Medulla oblongata (tissue), 1 donor: ENCODE data around the gene ENTPD1.

ENCODE experiments used
- DNase-seq: peaks from one replicate; pipeline ENCODE4 v3.0.0-alpha.2; 2015; ENCODE audit errors: extremely low spot score

ENTPD1 gene

GRCh38 chr10:95832216-95833041 is 76.5 kb downstream of the ENTPD1 start:
- no peak for DNase-seq

DNA sequence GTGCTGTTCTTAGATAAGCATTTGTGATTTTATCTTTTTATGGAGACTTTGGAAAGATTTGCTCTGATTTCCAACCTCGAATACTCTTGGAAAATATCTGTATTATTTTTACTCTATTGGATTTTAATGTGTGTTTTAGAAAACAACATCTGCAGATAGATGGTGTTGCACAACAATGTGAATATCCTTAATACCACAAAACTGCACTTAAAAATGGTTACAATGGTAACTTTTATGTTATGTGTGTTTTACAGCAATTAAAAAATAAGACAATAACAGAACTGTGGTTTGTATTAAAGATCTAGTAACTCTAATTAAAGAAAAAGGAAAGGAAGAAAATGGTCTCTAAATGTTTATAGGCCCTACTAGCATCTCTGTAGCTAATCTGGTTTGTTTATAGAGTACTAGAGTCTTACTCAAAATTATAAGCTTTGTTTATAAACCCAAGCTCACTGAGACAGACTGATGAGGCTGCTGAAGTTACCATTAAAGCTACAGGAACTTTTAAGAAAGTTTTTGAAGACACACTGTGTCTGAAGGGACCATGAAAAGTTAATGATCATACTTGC is 77.2 kb downstream of the ENTPD1 start:
- DNase-seq, result no peak

DNA sequence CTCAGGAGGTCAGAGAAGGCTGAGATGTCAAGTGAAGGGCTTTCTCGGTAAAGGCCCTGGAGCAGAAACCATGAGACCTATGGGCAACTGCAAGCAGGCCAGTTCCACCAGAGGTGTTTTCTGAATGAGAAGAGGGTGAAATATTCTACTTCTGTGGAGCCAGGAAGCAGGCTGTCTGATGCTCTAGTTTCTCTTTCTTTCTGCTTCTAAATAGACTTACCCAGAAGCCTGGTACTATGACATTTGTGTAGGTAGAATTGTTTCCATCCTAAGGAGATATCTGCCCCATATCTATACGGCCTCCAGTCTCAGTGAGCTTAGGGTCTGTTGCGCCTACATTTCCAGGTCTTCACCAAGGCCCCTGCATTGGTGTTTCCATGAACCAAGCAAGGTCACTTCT is 78.4 kb downstream of the ENTPD1 start:
- DNase-seq, result no peak

DNA sequence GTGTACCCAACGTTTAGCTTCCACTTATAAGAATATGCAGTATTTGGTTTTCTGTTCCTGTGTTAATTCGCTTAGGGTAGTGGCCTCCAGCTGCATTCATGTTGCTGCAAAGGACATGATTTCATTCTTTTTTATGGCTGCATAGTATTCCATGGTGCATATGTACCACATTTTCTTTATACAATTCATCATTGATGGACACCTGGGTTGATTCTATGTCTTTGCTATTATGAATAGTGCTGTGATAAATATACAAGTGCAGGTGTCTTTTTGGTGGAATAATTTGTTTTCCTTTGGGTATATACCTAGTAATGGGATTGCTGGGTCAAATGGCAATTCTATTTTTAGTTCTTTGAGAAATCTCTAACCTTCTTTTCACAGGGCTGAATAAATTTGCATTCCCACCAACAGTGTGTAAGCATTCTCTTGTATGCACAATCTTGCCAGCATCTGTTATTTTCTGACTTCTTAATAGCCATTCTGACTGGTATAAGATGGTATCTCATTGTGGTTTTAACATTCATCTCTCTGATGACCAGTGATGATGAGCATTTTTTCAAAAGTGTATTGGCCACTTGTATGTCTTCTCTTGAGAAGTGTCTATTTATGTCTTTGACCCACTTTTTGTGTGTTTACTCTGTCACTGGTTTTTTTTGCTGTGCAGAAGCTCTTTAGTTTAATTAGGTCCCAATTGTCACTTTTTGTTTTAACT is 79.3 kb downstream of the ENTPD1 start:
- DNase-seq, result no peak

DNA sequence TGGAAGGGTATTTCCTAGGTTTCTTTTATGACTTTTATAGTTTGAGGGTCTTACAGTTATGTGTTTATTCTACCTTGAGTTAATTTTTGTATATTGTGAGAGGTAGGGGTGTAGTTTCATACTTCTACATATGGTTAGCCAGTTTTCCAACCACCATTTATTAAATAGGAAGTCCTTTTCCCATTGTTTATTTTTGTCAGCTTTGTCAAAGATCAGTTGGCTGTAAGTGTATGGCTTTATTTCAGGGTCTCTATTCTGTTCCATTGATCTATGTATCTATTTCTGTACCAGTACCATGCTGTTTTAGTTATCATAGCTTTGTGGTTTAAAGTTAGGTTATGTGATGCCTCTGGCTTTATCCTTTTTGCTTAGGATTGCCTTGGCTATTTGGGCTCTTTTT is 79.9 kb downstream of the ENTPD1 start:
- no peak for DNase-seq

DNA sequence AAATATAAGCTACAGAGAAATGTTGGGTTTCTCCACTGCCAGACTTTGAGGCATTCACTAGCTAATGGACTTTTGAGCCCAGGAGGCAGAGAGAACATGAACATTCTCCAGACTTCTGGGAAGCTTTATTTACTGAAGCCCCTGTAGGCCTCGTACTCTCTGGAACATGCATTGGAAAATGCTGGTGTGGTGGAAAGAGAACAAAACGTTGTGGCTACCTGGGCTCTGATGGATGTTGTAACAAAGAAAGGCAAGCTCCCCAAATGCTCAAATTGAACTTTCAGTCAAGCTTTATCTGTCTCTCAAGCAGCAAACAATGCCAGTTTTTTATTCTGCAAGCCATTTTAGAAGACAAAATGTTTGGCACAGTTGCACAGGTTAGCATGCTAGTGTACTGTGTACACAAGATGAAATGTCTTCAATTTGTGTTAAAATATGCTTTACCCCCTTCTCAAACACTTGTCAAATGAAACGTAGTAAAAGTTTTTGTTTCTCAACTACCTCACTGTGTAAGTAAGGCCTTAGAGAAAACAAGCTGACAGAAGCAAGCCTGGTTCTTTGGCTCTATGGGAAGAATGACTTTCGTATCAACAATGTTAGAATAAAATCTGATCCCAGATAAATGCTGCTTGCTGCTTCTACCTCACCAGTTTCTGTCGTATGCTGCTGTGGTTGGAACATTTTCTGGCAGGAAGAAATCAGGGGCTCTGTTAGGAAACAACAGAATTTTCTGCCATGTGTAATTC is 80.8 kb downstream of the ENTPD1 start:
- no peak for DNase-seq

DNA sequence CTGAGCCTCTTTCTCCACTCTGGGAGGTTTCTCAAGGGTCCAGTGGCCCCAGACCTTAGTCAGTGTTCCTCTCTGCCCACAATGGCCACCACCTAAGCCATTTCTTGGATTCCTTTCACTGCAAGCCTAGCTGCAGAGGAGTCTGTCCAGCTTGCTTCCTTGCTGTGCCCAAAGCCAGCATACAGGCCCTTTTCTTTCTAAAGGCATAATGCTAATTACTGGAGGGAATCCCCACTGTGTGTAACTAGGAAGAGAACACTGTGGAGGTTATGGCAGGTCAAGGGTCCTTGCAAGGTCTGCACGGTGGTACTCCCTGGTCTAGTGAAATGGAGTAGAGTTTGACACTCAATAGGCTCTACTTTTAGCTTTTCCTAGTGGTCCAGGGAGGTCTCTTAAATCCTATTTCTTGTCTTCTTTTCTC is 81.4 kb downstream of the ENTPD1 start:
- no peak for DNase-seq

GRCh38 chr10:95837783-95838182 is 81.8 kb downstream of the ENTPD1 start:
- peak; percentile 73 for DNase-seq

DNA sequence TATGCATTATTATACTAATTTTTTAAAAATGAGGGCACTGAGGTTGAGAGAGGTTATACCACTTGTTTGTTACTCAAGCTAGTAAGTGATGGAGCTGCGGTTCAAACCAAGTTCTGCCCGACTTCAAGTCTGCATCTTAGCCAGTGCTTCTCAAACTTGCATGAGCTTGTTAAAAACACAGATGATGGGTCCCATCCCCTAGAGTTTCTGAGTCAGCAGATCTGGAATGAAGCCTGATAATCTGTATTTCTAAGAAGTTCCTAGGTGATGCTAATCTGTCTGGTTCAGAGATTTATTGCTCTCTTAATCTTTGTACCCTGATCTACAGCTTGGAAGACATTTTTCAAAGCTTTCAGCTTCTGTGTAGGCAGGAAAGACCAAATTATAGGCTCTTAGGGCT is 84.2 kb downstream of the ENTPD1 start:
- DNase-seq, result no peak

GRCh38 chr10:95840681-95841080 is 84.7 kb downstream of the ENTPD1 start:
- DNase-seq, result no peak

GRCh38 chr10:95841661-95842498 is 85.9 kb downstream of the ENTPD1 start:
- DNase-seq, result peak; percentile 83

GRCh38 chr10:95845411-95845810 is 89.4 kb downstream of the ENTPD1 start:
- no peak for DNase-seq

GRCh38 chr10:95847007-95847406 is 91.0 kb downstream of the ENTPD1 start:
- no peak for DNase-seq

GRCh38 chr10:95848841-95849240 is 92.9 kb downstream of the ENTPD1 start:
- no peak for DNase-seq

GRCh38 chr10:95850791-95851190 is 94.8 kb downstream of the ENTPD1 start:
- DNase-seq, result no peak

DNA sequence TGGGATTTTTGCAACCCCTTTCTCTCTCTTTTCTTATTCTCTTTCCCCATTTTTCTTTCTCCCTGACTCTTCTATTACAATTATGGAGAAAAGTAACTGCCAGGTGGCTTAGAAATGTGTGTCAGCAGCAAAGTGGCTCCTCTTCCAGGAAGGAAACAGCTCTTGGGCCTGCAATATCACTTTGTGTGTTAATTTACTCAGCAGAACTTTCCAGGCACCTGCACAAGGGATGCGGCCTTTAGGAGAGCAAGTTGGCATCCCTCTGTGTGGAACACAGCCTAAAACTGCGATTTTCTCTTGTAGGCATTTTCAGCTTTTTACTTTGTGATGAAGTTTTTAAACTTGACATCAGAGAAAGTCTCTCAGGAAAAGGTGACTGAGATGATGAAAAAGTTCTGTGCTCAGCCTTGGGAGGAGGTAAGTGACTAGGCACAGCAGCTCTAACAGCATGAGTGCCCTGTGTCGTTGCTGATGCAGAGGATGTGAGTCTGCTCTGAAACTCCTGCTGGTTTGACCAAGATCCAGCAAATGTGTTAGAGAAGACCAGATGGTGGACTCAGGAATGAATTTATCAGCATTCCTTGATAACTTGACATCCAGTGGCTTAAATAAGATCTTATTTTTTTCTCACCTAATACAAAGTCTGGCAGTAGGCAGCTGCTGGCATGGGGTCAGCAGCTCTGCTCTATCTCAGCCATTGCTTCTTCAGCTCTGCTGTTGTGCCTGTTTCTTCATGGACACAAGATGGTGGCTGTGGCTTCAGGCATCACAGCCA is 104.4 kb downstream of the ENTPD1 start:
- no peak for DNase-seq

GRCh38 chr10:95861386-95861785 is 105.4 kb downstream of the ENTPD1 start:
- no peak for DNase-seq

- DNase-seq, result peak; percentile 52
Measured at GRCh38 chr10:95864906-95865813, 109.2 kb downstream of the ENTPD1 start.

GRCh38 chr10:95865814-95866466 is 110.0 kb downstream of the ENTPD1 start:
- DNase-seq, result no peak
